Omental fat pad (tissue), 4 donors: ENCODE results near the gene SYNCRIP. TPM values are rescaled to one million over a fixed set of nuclear protein-coding genes. Genes with fewer than 3 reads are reported as not detected.
"Not testable (repeated sequence)": the region's sequence is repeated elsewhere in the genome, so short reads cannot be mapped to it uniquely, and the experiment has no call there.

Experiments used
- ATAC-seq: fragments of 150-250 bp; one replicate; pipeline ENCODE4 v1.9.1; 2016; ENCODE audit warnings: mild to moderate bottlenecking, moderate library complexity; ENCODE audit not compliant: low FRiP score
- DNase-seq: peaks from one replicate; pipeline ENCODE4 v3.0.0-alpha.2; 2019; ENCODE audit warnings: low spot score
- CTCF ChIP-seq, 3 donors: fragments of 450-650 bp; IDR thresholded peaks; one replicate each; pipeline ENCODE4 v1.5.1; 2016 to 2017; ENCODE audit warnings: antibody characterized with exemption in 3 of 3, mild to moderate bottlenecking in 3 of 3, moderate library complexity in 2 of 3
- total RNA-seq, 4 donors: library from RNA; depleted of rRNA; stranded (reverse); fragments of >200 nt; gene quantifications; one replicate each; pipeline ENCODE4 v1.1.0, GENCODE V29; 2016

SYNCRIP gene
- total RNA-seq, 4 donors from 2014 or later = 52.9 to 126 (median 64.1) TPM

GRCh38 chr6:85641897-85642773 lies 551 bp downstream of the SYNCRIP start:
- peak; percentile 9 for ATAC-seq
- TF ChIP-seq CTCF (IDR thresholded peaks at IDR 0.05) = no peak
- DNase-seq = peak; percentile 30

- TF ChIP-seq CTCF (IDR thresholded peaks at IDR 0.05) = no peak
- DNase-seq (no peak), ATAC-seq (no peak)
Observed at GRCh38 chr6:85641522-85641896, 1.2 kb downstream of the SYNCRIP start.

GRCh38 chr6:85640821-85641220 lies 1.9 kb downstream of the SYNCRIP start:
- TF ChIP-seq CTCF (IDR thresholded peaks at IDR 0.05) = no peak
- ATAC-seq (no peak), DNase-seq (no peak)

GRCh38 chr6:85637579-85637978 lies 5.1 kb downstream of the SYNCRIP start:
- DNase-seq (no peak), ATAC-seq (no peak)
- no peak for TF ChIP-seq CTCF (IDR thresholded peaks at IDR 0.05)

GRCh38 chr6:85632164-85632942 lies 10.3 kb downstream of the SYNCRIP start:
- ATAC-seq = no peak
- DNase-seq = no peak
- no peak for TF ChIP-seq CTCF (IDR thresholded peaks at IDR 0.05)

- ATAC-seq, DNase-seq: not testable (repeated sequence)
Observed at GRCh38 chr6:85631117-85631516, 11.6 kb downstream of the SYNCRIP start.

- no peak for TF ChIP-seq CTCF (IDR thresholded peaks at IDR 0.05)
- no peak for DNase-seq
- ATAC-seq = no peak
Observed at GRCh38 chr6:85628353-85628752, 14.3 kb downstream of the SYNCRIP start.
